H1 (cell line): ENCODE measurements around the gene LGALS3. TPM values are rescaled to one million over a fixed set of nuclear protein-coding genes. Genes with fewer than 3 reads are reported as not detected.

Experiments
- CTCF ChIA-PET: fragments of 300-600 bp; sonication (Branson Sonifier 250); formaldehyde crosslinking; loops from one replicate; lab custom pipeline; 2021; ENCODE audit not compliant: partially characterized antibody; lab: Charles Lee
- POLR2A ChIA-PET: fragments of 300-600 bp; sonication (Branson Sonifier 250); formaldehyde crosslinking; loops from one replicate; lab custom pipeline; 2021; ENCODE audit warnings: inconsistent platforms; ENCODE audit not compliant: partially characterized antibody; lab: Charles Lee
- DNase-seq, 2 experiments: peaks; one replicate each; pipeline versions ENCODE4 v3.0.0 to v3.0.0-alpha.2; 2010 to 2022; ENCODE audit warnings: low spot score in 2 of 2, low read depth in 1 of 2, mixed read lengths in 1 of 2
- FAIRE-seq: peaks from 2 replicates; lab custom pipeline; 2011; peaks lifted over from hg19 to GRCh38; lab: Jason Lieb, UNC
- H2AFZ ChIP-seq: 2 replicates; pipeline ENCODE4 v1.8.1; 2012; ENCODE audit warnings: low read length, inconsistent platforms
- H2AK5ac ChIP-seq: 2 replicates; pipeline ENCODE4 v1.6.1; 2013; ENCODE audit warnings: low read depth, low read length
- H2BK120ac ChIP-seq: replicated peaks from 2 replicates; pipeline ENCODE3; 2013; ENCODE audit warnings: low read depth, low read length, inconsistent platforms
- H2BK12ac ChIP-seq: 2 replicates; pipeline ENCODE4 v1.6.1; 2013; ENCODE audit warnings: low read depth, low read length
- H2BK15ac ChIP-seq: 2 replicates; pipeline ENCODE4 v1.6.1; 2013; ENCODE audit warnings: low read length
- H2BK20ac ChIP-seq: 2 replicates; pipeline ENCODE4 v1.6.1; 2013; ENCODE audit warnings: low read length
- H2BK5ac ChIP-seq: 2 replicates; pipeline ENCODE4 v1.6.1; 2013; ENCODE audit warnings: low read depth, low read length
- H3K14ac ChIP-seq: 2 replicates; pipeline ENCODE4 v1.6.1; 2013; ENCODE audit warnings: inconsistent platforms; ENCODE audit not compliant: insufficient read length
- H3K18ac ChIP-seq: 2 replicates; pipeline ENCODE4 v1.6.1; 2013; ENCODE audit warnings: low read length; ENCODE audit errors: extremely low read depth
- H3K23ac ChIP-seq: 2 replicates; pipeline ENCODE4 v1.6.1; 2013; ENCODE audit warnings: inconsistent platforms; ENCODE audit not compliant: insufficient read length
- H3K23me2 ChIP-seq: 2 replicates; pipeline ENCODE4 v1.6.1; 2013; ENCODE audit warnings: low read depth, low read length
- H3K27ac ChIP-seq: 2 replicates; pipeline ENCODE4 v1.6.1; 2011; ENCODE audit warnings: low read depth, low read length, inconsistent platforms
- H3K27me3 ChIP-seq, 4 experiments: replicated peaks in 1 of 4; 1 replicate in 1 of 4; 2 replicates in 3 of 4; pipeline versions ENCODE4 v1.6.1 to v1.8.1; 2011 to 2013; ENCODE audit warnings: low read length in 3 of 4, mild to moderate bottlenecking in 3 of 4, inconsistent platforms in 2 of 4, mixed read lengths in 2 of 4, moderate library complexity in 1 of 4; ENCODE audit not compliant: control insufficient read depth in 3 of 4, insufficient read depth in 3 of 4; ENCODE audit errors: extremely low read depth in 1 of 4
- H3K36me3 ChIP-seq, 4 experiments: 2 replicates each; pipeline versions ENCODE4 v1.6.1 to v1.8.1; 2011 to 2013; ENCODE audit warnings: mild to moderate bottlenecking in 4 of 4, low read length in 3 of 4, moderate library complexity in 2 of 4, control low read depth in 1 of 4, inconsistent platforms in 1 of 4; ENCODE audit not compliant: insufficient read depth in 4 of 4, control insufficient read depth in 2 of 4
- H3K4ac ChIP-seq: replicated peaks from 2 replicates; pipeline ENCODE3; 2013; ENCODE audit warnings: low read length, low read depth, mixed read lengths, inconsistent platforms; ENCODE audit not compliant: insufficient read length
- H3K4me1 ChIP-seq, 4 experiments: replicated peaks in 1 of 4; 1 replicate in 1 of 4; 2 replicates in 3 of 4; pipeline versions ENCODE4 v1.6.1 to v1.8.1; 2011 to 2013; ENCODE audit warnings: low read length in 3 of 4, inconsistent platforms in 2 of 4, mixed read lengths in 1 of 4; ENCODE audit not compliant: insufficient read depth in 4 of 4, control insufficient read depth in 3 of 4
- H3K4me2 ChIP-seq, 2 experiments: 2 replicates each; pipeline versions ENCODE4 v1.6.1 to v1.8.1; 2011 to 2013; ENCODE audit warnings: low read depth in 2 of 2, low read length in 2 of 2, control low read depth in 1 of 2, inconsistent platforms in 1 of 2, mild to moderate bottlenecking in 1 of 2; ENCODE audit not compliant: insufficient read depth in 1 of 2
- H3K4me3 ChIP-seq, 4 experiments: fragments of 200-600, 300-600 bp in 1 of 4; sonication (generic), shearing (Covaris generic), sonication (Bioruptor Twin) in 1 of 4; 2 replicates each; pipeline versions ENCODE4 v1.5.1 to v1.8.1; 2011 to 2016; ENCODE audit warnings: low read length in 4 of 4, low read depth in 3 of 4, control low read depth in 2 of 4, inconsistent platforms in 2 of 4, mild to moderate bottlenecking in 2 of 4, mixed read lengths in 1 of 4, moderate library complexity in 1 of 4; ENCODE audit not compliant: insufficient read depth in 2 of 4; ENCODE audit errors: extremely low read depth in 1 of 4
- H3K56ac ChIP-seq: replicated peaks from 2 replicates; pipeline ENCODE3; 2013; ENCODE audit warnings: low read depth, mild to moderate bottlenecking, mixed read lengths, low read length, inconsistent platforms; ENCODE audit not compliant: insufficient read length
- H3K79me1 ChIP-seq: 2 replicates; pipeline ENCODE4 v1.6.1; 2013; ENCODE audit warnings: low read depth, low read length, control low read depth
- H3K79me2 ChIP-seq, 2 experiments: 2 replicates each; pipeline versions ENCODE4 v1.6.1 to v1.8.1; 2012 to 2013; ENCODE audit warnings: low read length in 2 of 2, mild to moderate bottlenecking in 2 of 2, inconsistent platforms in 1 of 2; ENCODE audit not compliant: insufficient read depth in 2 of 2, control insufficient read depth in 1 of 2
- H3K9ac ChIP-seq, 4 experiments: replicated peaks in 1 of 4; 1 replicate in 1 of 4; 2 replicates in 3 of 4; pipeline versions ENCODE4 v1.6.1 to v1.8.1; 2011 to 2013; ENCODE audit warnings: low read depth in 3 of 4, low read length in 3 of 4, control low read depth in 2 of 4, mild to moderate bottlenecking in 2 of 4, moderate library complexity in 2 of 4, inconsistent platforms in 1 of 4; ENCODE audit errors: extremely low read depth in 1 of 4
- H3K9me3 ChIP-seq, 2 experiments: 2 replicates each; pipeline versions ENCODE4 v1.6.1 to v1.8.1; 2012 to 2013; ENCODE audit warnings: mild to moderate bottlenecking in 2 of 2, moderate library complexity in 2 of 2, control low read depth in 1 of 2, inconsistent platforms in 1 of 2, low read depth in 1 of 2, low read length in 1 of 2, mixed read lengths in 1 of 2; ENCODE audit not compliant: insufficient read depth in 2 of 2
- H4K20me1 ChIP-seq, 2 experiments: replicated peaks in 1 of 2; 2 replicates each; pipeline versions ENCODE3 to v1.8.1; 2011 to 2013; ENCODE audit warnings: inconsistent platforms in 2 of 2, low read length in 2 of 2, mild to moderate bottlenecking in 1 of 2; ENCODE audit not compliant: insufficient read depth in 2 of 2, control insufficient read depth in 1 of 2
- H4K5ac ChIP-seq: 2 replicates; pipeline ENCODE4 v1.6.1; 2013; ENCODE audit warnings: low read length, low read depth, mixed read lengths, inconsistent platforms; ENCODE audit not compliant: insufficient read length
- H4K8ac ChIP-seq: 2 replicates; pipeline ENCODE4 v1.8.0; 2013; ENCODE audit warnings: mild to moderate bottlenecking, moderate library complexity, low read length, inconsistent platforms; ENCODE audit not compliant: insufficient read depth; ENCODE audit errors: extremely low read depth
- H4K91ac ChIP-seq: replicated peaks from 2 replicates; pipeline ENCODE3; 2013; ENCODE audit warnings: low read length, mixed read lengths, inconsistent platforms; ENCODE audit not compliant: insufficient read length
- GTF2F1 ChIP-seq: IDR thresholded peaks from 2 replicates; pipeline ENCODE4 v1.6.1; 2012; ENCODE audit warnings: low read depth, low read length, improper control_type of control experiment, borderline replicate concordance
- RAD21 ChIP-seq, 2 experiments: IDR thresholded peaks in 1 of 2; conservative IDR thresholded peaks in 1 of 2; 2 replicates each; pipeline ENCODE4 v1.6.1; 2011; ENCODE audit warnings: low read depth in 2 of 2, low read length in 2 of 2, improper control_type of control experiment in 1 of 2, inconsistent platforms in 1 of 2, mild to moderate bottlenecking in 1 of 2, moderate library complexity in 1 of 2
- polyA plus RNA-seq, 7 experiments: library from polyadenylated mRNA; depleted of rRNA in 3 of 7; stranded (reverse) in 5 of 7; unstranded in 2 of 7; fragments of >200 nt in 5 of 7; fragments of 200-250 nt in 2 of 7; gene quantifications; 1 replicate in 5 of 7; 2 replicates in 1 of 7; 4 replicates in 1 of 7; pipeline versions ENCODE4 v1.2.1 to v1.2.3, GENCODE V29; 2011 to 2013; ENCODE audit warnings: missing spikeins in 2 of 7, mixed read lengths in 2 of 7
- total RNA-seq: library from RNA; stranded (reverse); fragmentation: NEBNext Ultra II Directional; extraction: Animal tissue kit (Norgen Biotek cat#: 25700); gene quantifications from 2 replicates; pipeline ENCODE4 v1.2.1, GENCODE V29; 2021

LGALS3 gene
- total and polyA plus RNA-seq, 2 of the 8 experiments (the other 6 are each of a cell fraction or from before 2014, with no cell fraction given): 9.7 to 14.5 TPM

DNA sequence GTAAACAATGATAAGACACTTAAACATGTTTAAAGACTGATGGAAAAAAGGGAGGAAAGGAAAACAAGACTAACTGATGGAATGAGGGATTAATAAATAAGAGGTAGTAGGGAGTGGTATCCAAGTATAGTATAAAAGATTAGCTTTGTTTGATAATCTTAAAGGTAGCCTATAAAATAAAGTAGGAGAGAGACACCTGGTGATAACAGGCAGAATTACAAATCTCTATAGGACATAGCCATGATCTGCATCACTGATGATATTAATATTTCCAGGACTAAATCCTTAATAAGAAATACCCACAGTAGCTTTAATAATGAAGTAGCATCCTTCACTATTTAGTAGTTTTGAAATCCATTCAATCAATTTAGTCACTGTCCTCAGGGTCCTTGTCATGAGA is 31.9 kb downstream of the LGALS3 start:
- POLR2A ChIA-PET: interaction anchor here (1.0 to 1.3 kb wide), 2 partner anchors 30 to 110 kb away, joined by 3 to 8 read pairs; partner anchors contain the start of genes DLGAP5 and MAPK1IP1L
- no peak for FAIRE-seq

More for the DNA sequence above, 31.9 kb downstream of the LGALS3 start:
- Histone ChIP-seq H3K56ac (no peak overlapping the region), H3K4me2 (no peak overlapping the region), H3K27me3 (no peaks in the 10 kb centered on the region), H3K4me3 (no peak overlapping the region), H3K4me1 (no peaks in the 10 kb centered on the region), H3K4ac (no peak overlapping the region), H3K79me1 (no peaks in the 10 kb centered on the region), H2BK20ac (no peak overlapping the region), H4K20me1 (peaks cover 0 to 2% of the 10 kb centered on the region in 2 experiments), H2AFZ (no peak overlapping the region), H4K5ac (no peak overlapping the region), H3K9ac (no peak overlapping the region), H3K18ac (no peak overlapping the region), H3K9me3 (no peaks in the 10 kb centered on the region), H3K23ac (no peak overlapping the region), H4K91ac (no peak overlapping the region), H3K36me3 (peaks cover 14 to 79% (median 52%) of the 10 kb centered on the region in 4 experiments; a peak in 7 of 8 replicates), H2BK15ac (no peak overlapping the region), H2BK12ac (no peak overlapping the region), H4K8ac (no peak overlapping the region), H3K27ac (no peak overlapping the region), H3K14ac (no peak overlapping the region), H2AK5ac (no peak overlapping the region), H2BK120ac (no peak overlapping the region), H3K23me2 (peaks cover 2% of the 10 kb centered on the region; the same call in 1 of the 2 replicates), H2BK5ac (no peak overlapping the region), H3K79me2 (no peaks in the 10 kb centered on the region)
- CTCF ChIA-PET: interaction anchor here (0.6 to 1.4 kb wide), 4 partner anchors 19 to 208 kb away, joined by 3 read pairs; no protein-coding TSS in a partner anchor
- no peak for TF ChIP-seq GTF2F1
- peak in 1 of 2 experiments; percentile 18; a peak in 1 of 4 replicates for TF ChIP-seq RAD21 (IDR thresholded peaks at IDR 0.05 in 1 of 2, conservative IDR thresholded peaks at IDR 0.05 in 1 of 2; ENCODE audit: low read depth in 2 of 2, low read length in 2 of 2)
- no peak for DNase-seq
